OCI-LY3 (cell line): Measurements from ENCODE around the gene MEX3C.

Experiments used
- H2AFZ ChIP-seq: fragments of 200-600, 300-600 bp; shearing (Covaris generic); 2 replicates; pipeline ENCODE4 v1.6.0; 2014; ENCODE audit warnings: antibody characterized with exemption, low read depth, low read length
- H3K27ac ChIP-seq: fragments of 200-600, 300-600 bp; sonication (generic); 2 replicates; pipeline ENCODE4 v1.5.1; 2014; ENCODE audit warnings: mild to moderate bottlenecking, low read length, moderate library complexity, mixed read lengths
- H3K27me3 ChIP-seq: fragments of 200-600, 300-600 bp; sonication (generic); 2 replicates; pipeline ENCODE4 v1.6.1; 2014; ENCODE audit warnings: low read depth, low read length, mixed read lengths
- H3K36me3 ChIP-seq: fragments of 200-600, 300-600 bp; sonication (generic); replicated peaks from 2 replicates; pipeline ENCODE3; 2014; ENCODE audit warnings: low read depth, low read length, mixed read lengths
- H3K4me1 ChIP-seq: fragments of 300-600, 200-600 bp; sonication (generic); 2 replicates; pipeline ENCODE4 v1.6.1; 2014; ENCODE audit warnings: low read length, mixed read lengths
- H3K4me2 ChIP-seq: fragments of 200-600, 300-600 bp; sonication (generic); 2 replicates; pipeline ENCODE4 v1.6.1; 2014; ENCODE audit warnings: low read length, mixed read lengths
- H3K4me3 ChIP-seq: fragments of 300-600, 200-600 bp; sonication (generic); 2 replicates; pipeline ENCODE4 v1.5.1; 2014; ENCODE audit warnings: antibody characterized with exemption, mild to moderate bottlenecking, low read length, moderate library complexity
- H3K79me2 ChIP-seq: fragments of 300-600, 200-600 bp; shearing (Covaris generic); 2 replicates; pipeline ENCODE4 v1.6.1; 2014; ENCODE audit warnings: mild to moderate bottlenecking, low read length, mixed read lengths
- H3K9ac ChIP-seq: fragments of 300-600, 200-600 bp; shearing (Covaris generic); 2 replicates; pipeline ENCODE4 v1.6.0; 2014; ENCODE audit warnings: mild to moderate bottlenecking, low read length, moderate library complexity
- H3K9me3 ChIP-seq: fragments of 200-600, 300-600 bp; shearing (Covaris generic); 2 replicates; pipeline ENCODE4 v1.6.1; 2014; ENCODE audit warnings: low read length, mixed read lengths; ENCODE audit not compliant: insufficient read depth
- H4K20me1 ChIP-seq: fragments of 200-600, 300-600 bp; sonication (generic); 2 replicates; pipeline ENCODE4 v1.6.1; 2016; ENCODE audit warnings: low read length, mixed read lengths; ENCODE audit not compliant: insufficient read depth
- CTCF ChIP-seq: fragments of 200-600, 300-600 bp; sonication (generic); IDR thresholded peaks from 2 replicates; pipeline ENCODE4 v1.5.1; 2014; ENCODE audit warnings: antibody characterized with exemption, low read length, low read depth
- EZH2phosphoT487 ChIP-seq: fragments of 200-600 bp; shearing (Covaris generic); IDR thresholded peaks from 2 replicates; pipeline ENCODE4 v1.6.1; 2018; ENCODE audit warnings: antibody characterized with exemption, mixed run types, low read depth

The MEX3C gene

GRCh38 chr18:51190000-51190399, 7.5 kb downstream of the MEX3C start:
- Histone ChIP-seq H3K4me2 (no peak overlapping the region), H3K27me3 (no peaks in the 10 kb centered on the region), H3K36me3 (peaks cover 72% of the 10 kb centered on the region), H3K4me3 (no peak overlapping the region), H3K4me1 (peaks cover 78% of the 10 kb centered on the region), H3K79me2 (peaks cover 100% of the 10 kb centered on the region), H3K27ac (no peak overlapping the region), H4K20me1 (peaks cover 97% of the 10 kb centered on the region), H3K9ac (no peak overlapping the region), H2AFZ (no peak overlapping the region), H3K9me3 (no peaks in the 10 kb centered on the region)
- no peak for TF ChIP-seq CTCF
- no peak for TF ChIP-seq EZH2phosphoT487

GRCh38 chr18:51188024-51188701, 9.3 kb downstream of the MEX3C start:
- no peak for TF ChIP-seq EZH2phosphoT487
- TF ChIP-seq CTCF, result no peak
- Histone ChIP-seq H3K4me3 (no peak overlapping the region), H3K79me2 (peaks cover 100% of the 10 kb centered on the region), H3K4me2 (no peak overlapping the region), H3K27me3 (no peaks in the 10 kb centered on the region), H4K20me1 (peaks cover 97% of the 10 kb centered on the region), H3K27ac (no peak overlapping the region), H3K4me1 (peaks cover 61% of the 10 kb centered on the region), H3K9ac (no peak overlapping the region), H3K9me3 (no peaks in the 10 kb centered on the region), H3K36me3 (peaks cover 75% of the 10 kb centered on the region), H2AFZ (no peak overlapping the region)

GRCh38 chr18:51185075-51185474, 12.4 kb downstream of the MEX3C start:
- Histone ChIP-seq H3K79me2 (peaks cover 100% of the 10 kb centered on the region), H4K20me1 (peaks cover 96% of the 10 kb centered on the region), H3K9ac (no peak overlapping the region), H3K27me3 (no peaks in the 10 kb centered on the region), H3K9me3 (no peaks in the 10 kb centered on the region), H3K4me2 (no peak overlapping the region), H3K36me3 (peaks cover 62% of the 10 kb centered on the region), H3K27ac (no peak overlapping the region), H3K4me3 (no peak overlapping the region), H2AFZ (no peak overlapping the region), H3K4me1 (peaks cover 40% of the 10 kb centered on the region)
- no peak for TF ChIP-seq CTCF
- TF ChIP-seq EZH2phosphoT487, result no peak

GRCh38 chr18:51184091-51184457, 13.4 kb downstream of the MEX3C start:
- peaks cover 97% of the 10 kb centered on the region for H4K20me1 ChIP-seq

More at GRCh38 chr18:51184091-51184457, 13.4 kb downstream of the MEX3C start:
- peaks cover 59% of the 10 kb centered on the region for H3K36me3 ChIP-seq
- H2AFZ ChIP-seq, result no peak overlapping the region
- no peak overlapping the region for H3K4me2 ChIP-seq
- H3K27me3 ChIP-seq, result no peaks in the 10 kb centered on the region
- peaks cover 33% of the 10 kb centered on the region for H3K4me1 ChIP-seq
- no peaks in the 10 kb centered on the region for H3K9me3 ChIP-seq
- peaks cover 100% of the 10 kb centered on the region for H3K79me2 ChIP-seq
- no peak overlapping the region for H3K27ac ChIP-seq
- TF ChIP-seq CTCF (no peak), EZH2phosphoT487 (no peak)
- no peak overlapping the region for H3K4me3 ChIP-seq
- no peak overlapping the region for H3K9ac ChIP-seq
